ENCODE measurements around the gene WT1. TPM values are rescaled to one million over a fixed set of nuclear protein-coding genes. Genes with fewer than 3 reads are reported as not detected.

The WT1 gene
- total RNA-seq, 4 donors from 2014 or later: 0.52 to 2.7 (median 1.6) TPM; not detected in 1

DNA sequence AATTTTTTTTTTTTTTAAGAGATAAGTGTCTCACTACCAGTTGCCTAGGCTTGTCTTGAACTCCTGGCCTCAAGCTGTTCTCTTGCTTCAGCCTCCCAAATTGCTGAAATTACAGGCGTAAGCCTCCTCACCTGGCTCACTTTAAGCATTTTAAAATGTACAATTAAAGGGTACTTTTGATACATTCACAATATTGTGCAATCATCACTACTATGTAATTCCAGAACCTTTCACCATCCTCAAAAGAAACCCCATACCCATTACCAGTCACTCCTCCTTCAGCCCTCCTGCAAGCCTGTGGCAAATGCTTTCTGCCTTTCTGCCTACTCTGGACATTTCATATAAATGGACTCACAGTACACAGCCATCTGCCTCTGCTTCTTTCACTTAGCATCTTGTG is 34.5 kb upstream of the WT1 start:
- no peak overlapping the region for H3K27ac ChIP-seq
- WGBS, 2 donors (ENCODE audit: low coverage in 1 of 2): 90 to 100% methylated on average over 1 of the region's 1 CpG
- H3K27me3 ChIP-seq: peaks cover 4% of the 10 kb centered on the region
- no peaks in the 10 kb centered on the region for H3K36me3 ChIP-seq
- no peak overlapping the region for H3K4me3 ChIP-seq
- TF ChIP-seq, protein P1, sequence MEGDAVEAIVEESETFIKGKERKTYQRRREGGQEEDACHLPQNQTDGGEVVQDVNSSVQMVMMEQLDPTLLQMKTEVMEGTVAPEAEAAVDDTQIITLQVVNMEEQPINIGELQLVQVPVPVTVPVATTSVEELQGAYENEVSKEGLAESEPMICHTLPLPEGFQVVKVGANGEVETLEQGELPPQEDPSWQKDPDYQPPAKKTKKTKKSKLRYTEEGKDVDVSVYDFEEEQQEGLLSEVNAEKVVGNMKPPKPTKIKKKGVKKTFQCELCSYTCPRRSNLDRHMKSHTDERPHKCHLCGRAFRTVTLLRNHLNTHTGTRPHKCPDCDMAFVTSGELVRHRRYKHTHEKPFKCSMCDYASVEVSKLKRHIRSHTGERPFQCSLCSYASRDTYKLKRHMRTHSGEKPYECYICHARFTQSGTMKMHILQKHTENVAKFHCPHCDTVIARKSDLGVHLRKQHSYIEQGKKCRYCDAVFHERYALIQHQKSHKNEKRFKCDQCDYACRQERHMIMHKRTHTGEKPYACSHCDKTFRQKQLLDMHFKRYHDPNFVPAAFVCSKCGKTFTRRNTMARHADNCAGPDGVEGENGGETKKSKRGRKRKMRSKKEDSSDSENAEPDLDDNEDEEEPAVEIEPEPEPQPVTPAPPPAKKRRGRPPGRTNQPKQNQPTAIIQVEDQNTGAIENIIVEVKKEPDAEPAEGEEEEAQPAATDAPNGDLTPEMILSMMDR (IDR thresholded peaks at IDR 0.05): no peak
- TF ChIP-seq POLR2AphosphoS5 (IDR thresholded peaks at IDR 0.05): no peak
- no peak for TF ChIP-seq EP300 (IDR thresholded peaks at IDR 0.05)
- no peak for TF ChIP-seq POLR2A (IDR thresholded peaks at IDR 0.05)
- no peaks in the 10 kb centered on the region for H3K4me1 ChIP-seq
- no peaks in the 10 kb centered on the region for H3K9me3 ChIP-seq
- ATAC-seq: no peak

DNA sequence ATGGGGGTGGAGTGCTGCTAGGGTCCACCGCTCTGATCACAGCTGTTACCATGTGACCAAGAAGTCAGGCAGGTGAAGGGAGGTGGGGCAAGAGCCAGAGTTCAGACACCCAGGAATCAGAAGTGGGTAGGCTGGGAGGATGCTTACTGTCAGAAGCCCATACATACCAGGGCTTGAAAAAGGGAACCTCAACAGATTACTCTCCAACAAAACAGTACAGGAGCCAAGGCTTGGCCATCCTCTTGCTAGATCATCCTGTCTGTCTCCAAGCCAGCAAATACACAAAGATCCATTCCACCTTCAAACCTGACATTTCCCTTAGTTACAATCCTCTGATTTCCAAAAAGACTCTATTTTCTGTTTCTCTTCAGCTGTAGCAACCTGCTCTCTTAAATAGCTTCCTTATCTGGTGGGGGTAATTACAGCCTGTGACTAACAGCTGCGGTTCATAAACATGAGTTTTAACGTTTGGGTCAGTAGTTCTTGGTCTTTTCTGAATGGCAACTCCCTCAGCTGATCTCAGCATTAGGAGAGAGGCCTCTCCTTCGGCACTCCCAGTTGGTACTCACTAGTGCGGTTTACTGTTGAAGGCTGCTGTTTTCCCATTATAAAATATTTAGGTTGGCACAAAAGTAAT is 31.1 kb upstream of the WT1 start:
- TF ChIP-seq POLR2AphosphoS5 (IDR thresholded peaks at IDR 0.05) (no peak), POLR2A (IDR thresholded peaks at IDR 0.05) (no peak), EP300 (IDR thresholded peaks at IDR 0.05) (no peak)
- TF ChIP-seq, protein P1 (IDR thresholded peaks at IDR 0.05): no peak
- Histone ChIP-seq H3K27ac (no peak overlapping the region), H3K4me1 (no peaks in the 10 kb centered on the region), H3K36me3 (no peaks in the 10 kb centered on the region), H3K4me3 (no peak overlapping the region), H3K9me3 (no peaks in the 10 kb centered on the region), H3K27me3 (peaks cover 4% of the 10 kb centered on the region)
- no peak for ATAC-seq
- 31 to 43% methylated on average over 2 to 4 of the region's 5 CpGs for WGBS, 2 donors (ENCODE audit: low coverage in 1 of 2)

DNA sequence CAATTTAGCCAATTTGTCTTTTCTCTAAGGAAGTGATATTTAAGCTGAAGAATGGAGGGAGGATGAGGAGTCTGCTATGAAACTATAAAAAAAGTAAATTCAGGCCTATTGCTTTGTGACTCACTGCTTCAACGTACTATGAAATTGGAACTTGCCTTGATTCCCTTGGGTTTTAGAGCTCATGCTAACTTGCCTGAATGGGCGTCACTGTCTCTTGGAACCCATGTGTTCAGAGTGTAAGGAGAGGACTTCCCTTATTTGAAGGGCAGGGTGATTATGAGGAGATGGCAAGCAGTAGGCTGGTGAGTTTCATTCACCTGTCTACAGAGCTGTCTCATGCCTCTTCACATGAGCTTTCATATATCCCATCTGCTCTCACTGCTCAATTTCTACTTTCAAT is 28.7 kb upstream of the WT1 start:
- no peak for ATAC-seq
- no peak overlapping the region for H3K4me3 ChIP-seq
- H3K9me3 ChIP-seq: no peaks in the 10 kb centered on the region
- no peaks in the 10 kb centered on the region for H3K36me3 ChIP-seq
- no peak overlapping the region for H3K27ac ChIP-seq
- 86 to 92% methylated on average over 1 to 2 of the region's 2 CpGs for WGBS, 2 donors (ENCODE audit: low coverage in 1 of 2)
- no peaks in the 10 kb centered on the region for H3K4me1 ChIP-seq
- TF ChIP-seq, protein P1 (IDR thresholded peaks at IDR 0.05): no peak
- no peak for TF ChIP-seq POLR2AphosphoS5 (IDR thresholded peaks at IDR 0.05)
- no peak for TF ChIP-seq EP300 (IDR thresholded peaks at IDR 0.05)
- TF ChIP-seq POLR2A (IDR thresholded peaks at IDR 0.05): no peak
- peaks cover 4% of the 10 kb centered on the region for H3K27me3 ChIP-seq

DNA sequence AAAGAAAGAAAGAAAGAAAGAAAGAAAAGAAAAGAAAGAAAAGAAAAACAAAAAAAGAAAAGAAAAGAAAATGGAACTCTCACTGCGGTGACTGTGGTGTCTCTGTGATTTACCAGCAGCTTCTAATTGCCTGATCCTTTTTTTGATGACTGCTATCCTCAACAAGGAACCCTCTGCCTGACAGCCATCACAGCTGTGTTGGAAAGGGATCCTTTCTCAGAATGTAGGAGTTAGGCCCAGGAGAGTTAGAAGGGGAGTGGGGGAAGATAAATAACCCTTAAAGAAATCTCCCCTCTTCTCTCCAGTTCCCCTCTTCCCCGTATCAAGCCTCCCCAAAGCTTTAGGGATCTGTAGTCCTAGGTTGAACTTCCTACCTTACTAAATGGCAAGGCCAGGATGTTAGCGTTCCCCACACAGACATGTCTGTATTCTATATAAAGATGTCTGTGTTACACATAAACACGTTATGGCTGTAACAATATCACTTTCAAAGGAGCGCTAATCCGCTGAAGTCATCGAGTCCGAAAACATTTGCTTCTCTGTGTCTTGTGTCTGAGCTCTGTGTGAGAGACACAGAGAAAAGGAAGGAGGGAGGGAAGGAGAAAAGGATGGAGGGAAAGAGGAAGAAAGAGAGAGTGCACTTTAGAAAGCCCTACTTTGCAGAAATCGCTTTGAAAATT is 26.8 kb upstream of the WT1 start:
- 54 to 62% methylated on average over 7 to 9 of the region's 9 CpGs for WGBS, 2 donors (ENCODE audit: low coverage in 1 of 2)
- no peak for ATAC-seq
- TF ChIP-seq EP300 (IDR thresholded peaks at IDR 0.05) (no peak), POLR2A (IDR thresholded peaks at IDR 0.05) (no peak), POLR2AphosphoS5 (IDR thresholded peaks at IDR 0.05) (no peak)
- TF ChIP-seq, protein P1 (IDR thresholded peaks at IDR 0.05): no peak
- no peak overlapping the region for H3K27ac ChIP-seq
- no peaks in the 10 kb centered on the region for H3K4me1 ChIP-seq
- H3K36me3 ChIP-seq: no peaks in the 10 kb centered on the region
- H3K4me3 ChIP-seq: no peak overlapping the region
- H3K9me3 ChIP-seq: no peaks in the 10 kb centered on the region
- H3K27me3 ChIP-seq: peaks cover under 1% of the 10 kb centered on the region

DNA sequence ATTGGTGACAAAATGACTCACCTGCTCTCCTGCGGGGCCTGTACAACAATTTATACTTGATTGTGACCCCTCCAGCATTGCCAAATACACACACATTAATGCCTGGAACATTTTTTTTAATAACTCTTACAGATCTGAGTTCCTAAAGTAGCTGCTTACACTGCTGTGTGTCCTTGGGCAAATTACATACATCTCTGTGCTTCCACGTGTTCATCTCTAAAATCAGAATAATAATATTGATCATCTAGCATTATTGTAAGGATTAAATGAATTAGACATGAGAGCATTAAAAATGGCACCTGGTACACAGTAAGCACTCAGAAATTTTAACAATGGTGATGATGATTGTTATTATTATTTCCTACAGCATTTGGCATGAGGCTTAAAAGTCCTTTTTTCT is 21.5 kb upstream of the WT1 start:
- no peak overlapping the region for H3K4me3 ChIP-seq
- WGBS, 2 donors (ENCODE audit: low coverage in 1 of 2): 78 to 88% methylated on average over 1 to 2 of the region's 2 CpGs
- no peaks in the 10 kb centered on the region for H3K9me3 ChIP-seq
- no peak overlapping the region for H3K27ac ChIP-seq
- H3K4me1 ChIP-seq: no peaks in the 10 kb centered on the region
- TF ChIP-seq POLR2A (IDR thresholded peaks at IDR 0.05) (no peak), EP300 (IDR thresholded peaks at IDR 0.05) (no peak), POLR2AphosphoS5 (IDR thresholded peaks at IDR 0.05) (no peak)
- TF ChIP-seq, protein P1 (IDR thresholded peaks at IDR 0.05): no peak
- no peak for ATAC-seq
- H3K27me3 ChIP-seq: no peaks in the 10 kb centered on the region
- H3K36me3 ChIP-seq: no peaks in the 10 kb centered on the region

All from gastroesophageal sphincter (tissue), 4 donors.